Hepatocyte (in vitro differentiated cells): Measurements from ENCODE around the gene PHAF1. TPM values are rescaled to one million over a fixed set of nuclear protein-coding genes. Genes with fewer than 3 reads are reported as not detected.

Experiments
- DNase-seq: peaks from one replicate; pipeline ENCODE4 v3.0.0-alpha.2; 2016; ENCODE audit warnings: low spot score
- H2AFZ ChIP-seq: fragments of 200-600 bp; sonication (generic); 2 replicates; pipeline ENCODE4 v1.6.0; 2016; ENCODE audit warnings: antibody characterized with exemption, mild to moderate bottlenecking
- H3K27ac ChIP-seq: fragments of 200-600 bp; sonication (generic); 2 replicates; pipeline ENCODE4 v1.5.1; 2016; ENCODE audit warnings: mild to moderate bottlenecking
- H3K27me3 ChIP-seq: fragments of 200-600 bp; sonication (generic); 2 replicates; pipeline ENCODE4 v1.6.1; 2016
- H3K36me3 ChIP-seq: fragments of 200-600 bp; sonication (generic); replicated peaks from 2 replicates; pipeline ENCODE4 v1.5.1; 2016; ENCODE audit warnings: low read depth; ENCODE audit not compliant: insufficient read depth
- H3K4me1 ChIP-seq: fragments of 200-600 bp; sonication (generic); 2 replicates; pipeline ENCODE4 v1.5.1; 2016; ENCODE audit warnings: mild to moderate bottlenecking, moderate library complexity; ENCODE audit not compliant: insufficient read depth
- H3K4me2 ChIP-seq: fragments of 200-600 bp; sonication (generic); 2 replicates; pipeline ENCODE4 v1.6.0; 2016
- H3K4me3 ChIP-seq: fragments of 200-600 bp; sonication (generic); 2 replicates; pipeline ENCODE4 v1.5.1; 2016; ENCODE audit warnings: mild to moderate bottlenecking
- H3K79me2 ChIP-seq: fragments of 200-600 bp; sonication (generic); 2 replicates; pipeline ENCODE4 v1.6.0; 2017; ENCODE audit warnings: mild to moderate bottlenecking
- H3K9me2 ChIP-seq: fragments of 200-600 bp; sonication (generic); replicated peaks from 2 replicates; pipeline ENCODE4 v1.6.0; 2017; ENCODE audit warnings: mild to moderate bottlenecking; ENCODE audit not compliant: insufficient read depth
- H3K9me3 ChIP-seq: fragments of 200-600 bp; sonication (generic); 2 replicates; pipeline ENCODE4 v1.5.1; 2016; ENCODE audit warnings: low read depth, mild to moderate bottlenecking
- H4K20me1 ChIP-seq: fragments of 200-600 bp; sonication (generic); 2 replicates; pipeline ENCODE4 v1.6.0; 2016; ENCODE audit warnings: mild to moderate bottlenecking; ENCODE audit not compliant: insufficient read depth, poor library complexity, severe bottlenecking
- CTCF ChIP-seq: fragments of 200-600 bp; sonication (generic); IDR thresholded peaks from 2 replicates; pipeline ENCODE4 v1.5.1; 2016; ENCODE audit warnings: antibody characterized with exemption, mild to moderate bottlenecking; ENCODE audit not compliant: poor library complexity
- EZH2 ChIP-seq: fragments of 200-600 bp; sonication (generic); IDR thresholded peaks from 2 replicates; pipeline ENCODE4 v1.6.1; 2016; ENCODE audit warnings: antibody characterized with exemption, mild to moderate bottlenecking, borderline replicate concordance
- EZH2phosphoT487 ChIP-seq: fragments of 200-600 bp; sonication (generic); IDR thresholded peaks from one replicate; pipeline ENCODE4 v1.6.1; 2018; ENCODE audit warnings: antibody characterized with exemption, mild to moderate bottlenecking, low read depth, moderate library complexity; ENCODE audit not compliant: unreplicated experiment, severe bottlenecking
- WGBS: methylation state at CpG from one replicate; pipeline ENCODE4 v1.1.6; 2016; ENCODE audit warnings: low lambda C conversion rate; ENCODE audit errors: missing lambda C conversion rate; 5-methylcytosine and 5-hydroxymethylcytosine counted together
- polyA plus RNA-seq: library from polyadenylated mRNA; unstranded; fragments of >200 nt; fragmentation: Nextera tagmentation; extraction: Ambion mirVana; gene quantifications from 2 replicates; pipeline ENCODE4 v1.2.1, GENCODE V29; 2016
- total RNA-seq: library from RNA; depleted of rRNA; stranded (reverse); fragments of >200 nt; gene quantifications from 2 replicates; pipeline ENCODE4 v1.2.3, GENCODE V29; 2014

PHAF1 gene
- total and polyA plus RNA-seq, 2 experiments from 2014 or later: 18.7 to 20.2 TPM

GRCh38 chr16:67165121-67166078, 55.7 kb downstream of the PHAF1 start:
- Histone ChIP-seq H3K4me2 (peak overlapping the region; percentile 90), H2AFZ (peak overlapping the region; percentile 26), H3K79me2 (no peaks in the 10 kb centered on the region), H3K9me2 (no peaks in the 10 kb centered on the region), H4K20me1 (peaks cover 4% of the 10 kb centered on the region), H3K36me3 (no peaks in the 10 kb centered on the region), H3K27ac (no peak overlapping the region), H3K9me3 (no peaks in the 10 kb centered on the region), H3K4me3 (no peak overlapping the region), H3K27me3 (peaks cover 75% of the 10 kb centered on the region), H3K4me1 (peaks cover 47% of the 10 kb centered on the region)
- WGBS: 8% methylated on average over 72 of the region's 85 CpGs
- no peak for DNase-seq
- peak; percentile 63 for TF ChIP-seq EZH2phosphoT487
- TF ChIP-seq CTCF: no peak
- TF ChIP-seq EZH2: peak; percentile 90

- Histone ChIP-seq H3K4me2 (no peak overlapping the region), H4K20me1 (peaks cover 4% of the 10 kb centered on the region), H3K36me3 (no peaks in the 10 kb centered on the region), H3K79me2 (no peaks in the 10 kb centered on the region), H3K27me3 (peaks cover 75% of the 10 kb centered on the region), H3K9me3 (no peaks in the 10 kb centered on the region), H3K4me3 (no peak overlapping the region), H2AFZ (no peak overlapping the region), H3K4me1 (peaks cover 50% of the 10 kb centered on the region), H3K27ac (no peak overlapping the region), H3K9me2 (no peaks in the 10 kb centered on the region)
- TF ChIP-seq EZH2: no peak
- TF ChIP-seq EZH2phosphoT487: no peak
- WGBS: 18% methylated on average over 13 of the region's 18 CpGs
- DNase-seq: no peak
Observed at GRCh38 chr16:67166110-67166547, 56.4 kb downstream of the PHAF1 start.

GRCh38 chr16:67166598-67167168, 56.9 kb downstream of the PHAF1 start:
- H3K27ac ChIP-seq: no peak overlapping the region
- H3K36me3 ChIP-seq: no peaks in the 10 kb centered on the region
- H3K4me2 ChIP-seq: no peak overlapping the region
- no peak overlapping the region for H3K4me3 ChIP-seq
- H3K79me2 ChIP-seq: no peaks in the 10 kb centered on the region
- DNase-seq: no peak
- TF ChIP-seq EZH2 (no peak), CTCF (no peak), EZH2phosphoT487 (no peak)
- H3K9me2 ChIP-seq: no peaks in the 10 kb centered on the region
- 78% methylated on average over 4 of the region's 5 CpGs for WGBS
- H2AFZ ChIP-seq: no peak overlapping the region
- no peaks in the 10 kb centered on the region for H3K9me3 ChIP-seq
- peaks cover 2% of the 10 kb centered on the region for H4K20me1 ChIP-seq
- H3K27me3 ChIP-seq: peaks cover 70% of the 10 kb centered on the region
- peaks cover 48% of the 10 kb centered on the region for H3K4me1 ChIP-seq

GRCh38 chr16:67167588-67167987, 57.8 kb downstream of the PHAF1 start:
- WGBS: 79% methylated on average over 3 of the region's 7 CpGs
- Histone ChIP-seq H3K27ac (no peak overlapping the region), H3K27me3 (peaks cover 61% of the 10 kb centered on the region)

More at GRCh38 chr16:67167588-67167987, 57.8 kb downstream of the PHAF1 start:
- Histone ChIP-seq H2AFZ (no peak overlapping the region), H3K79me2 (no peaks in the 10 kb centered on the region), H3K4me2 (no peak overlapping the region), H4K20me1 (no peaks in the 10 kb centered on the region), H3K9me3 (no peaks in the 10 kb centered on the region), H3K4me3 (no peak overlapping the region), H3K36me3 (no peaks in the 10 kb centered on the region), H3K4me1 (peaks cover 48% of the 10 kb centered on the region), H3K9me2 (no peaks in the 10 kb centered on the region)
- TF ChIP-seq EZH2 (no peak), CTCF (no peak), EZH2phosphoT487 (no peak)
- DNase-seq: no peak
